ENCODE results near the gene PRSS27.

DNA sequence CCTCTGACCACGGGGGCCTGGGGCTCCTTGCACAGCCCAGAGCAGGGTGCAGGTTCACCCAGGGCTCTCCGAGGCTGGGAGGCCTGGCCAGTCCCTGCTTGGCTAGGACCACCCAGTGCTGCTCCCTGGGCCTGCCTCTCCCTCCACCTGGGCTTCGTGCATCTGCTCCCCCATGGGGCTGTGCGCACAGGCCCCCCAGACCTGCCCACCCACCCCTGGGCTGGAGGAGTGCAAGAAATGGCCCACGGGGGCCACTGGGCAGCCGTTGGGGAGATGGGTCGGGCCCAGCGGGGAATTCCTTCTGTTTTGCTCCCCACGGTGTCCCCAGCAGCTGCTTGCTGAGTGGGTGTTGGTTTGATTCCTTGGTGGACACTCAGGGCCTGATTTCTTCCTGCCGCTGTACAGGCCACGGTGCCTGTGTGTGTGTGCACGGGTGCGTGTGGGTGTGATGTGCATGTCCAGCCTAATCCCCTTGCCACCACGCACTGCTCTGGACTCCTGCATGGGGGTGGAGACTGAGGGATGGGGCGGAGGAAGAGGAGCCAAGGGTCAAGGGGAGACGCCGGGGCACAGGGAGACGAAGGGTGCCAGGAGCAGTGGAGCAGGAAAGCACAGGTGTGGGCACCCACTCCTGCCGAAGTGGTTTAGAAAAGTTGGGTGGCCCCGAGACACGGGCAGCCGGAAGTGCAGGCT is 8.5 kb downstream of the PRSS27 start:
- TF ChIP-seq, protein P1, sequence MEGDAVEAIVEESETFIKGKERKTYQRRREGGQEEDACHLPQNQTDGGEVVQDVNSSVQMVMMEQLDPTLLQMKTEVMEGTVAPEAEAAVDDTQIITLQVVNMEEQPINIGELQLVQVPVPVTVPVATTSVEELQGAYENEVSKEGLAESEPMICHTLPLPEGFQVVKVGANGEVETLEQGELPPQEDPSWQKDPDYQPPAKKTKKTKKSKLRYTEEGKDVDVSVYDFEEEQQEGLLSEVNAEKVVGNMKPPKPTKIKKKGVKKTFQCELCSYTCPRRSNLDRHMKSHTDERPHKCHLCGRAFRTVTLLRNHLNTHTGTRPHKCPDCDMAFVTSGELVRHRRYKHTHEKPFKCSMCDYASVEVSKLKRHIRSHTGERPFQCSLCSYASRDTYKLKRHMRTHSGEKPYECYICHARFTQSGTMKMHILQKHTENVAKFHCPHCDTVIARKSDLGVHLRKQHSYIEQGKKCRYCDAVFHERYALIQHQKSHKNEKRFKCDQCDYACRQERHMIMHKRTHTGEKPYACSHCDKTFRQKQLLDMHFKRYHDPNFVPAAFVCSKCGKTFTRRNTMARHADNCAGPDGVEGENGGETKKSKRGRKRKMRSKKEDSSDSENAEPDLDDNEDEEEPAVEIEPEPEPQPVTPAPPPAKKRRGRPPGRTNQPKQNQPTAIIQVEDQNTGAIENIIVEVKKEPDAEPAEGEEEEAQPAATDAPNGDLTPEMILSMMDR (IDR thresholded peaks at IDR 0.05), result no peak
- TF ChIP-seq POLR2A (IDR thresholded peaks at IDR 0.05), result no peak

All from gastroesophageal sphincter (tissue), 3 donors.